PFSK-1 (cell line): ENCODE data around the gene REXO4.

Experiments used
- FOXP2 ChIP-seq: optimal IDR thresholded peaks from 2 replicates; pipeline ENCODE3; 2011; ENCODE audit warnings: borderline replicate concordance, control low read depth, inconsistent platforms; ENCODE audit not compliant: insufficient read depth; ENCODE audit errors: extremely low read length, extremely low read depth
- POLR2AphosphoS5 ChIP-seq: IDR thresholded peaks from 2 replicates; pipeline ENCODE4 v1.6.1; 2012; ENCODE audit warnings: low read depth, mild to moderate bottlenecking, control low read depth, low read length, moderate library complexity
- SIN3A ChIP-seq: IDR thresholded peaks from 2 replicates; pipeline ENCODE4 v1.6.1; 2012; ENCODE audit warnings: mild to moderate bottlenecking, low read length, moderate library complexity, borderline replicate concordance; ENCODE audit not compliant: insufficient read depth
- TAF1 ChIP-seq: IDR thresholded peaks from 2 replicates; pipeline ENCODE4 v1.6.1; 2012; ENCODE audit warnings: low read length, control low read depth, borderline replicate concordance; ENCODE audit not compliant: insufficient read depth
- TF ChIP-seq, protein P1 (sequence below), 2 experiments: IDR thresholded peaks; 2 replicates each; pipeline versions ENCODE4 v1.6.1 to v1.8.0; 2011 to 2012; ENCODE audit warnings: low read depth in 2 of 2, low read length in 2 of 2, control low read depth in 1 of 2, inconsistent platforms in 1 of 2, mild to moderate bottlenecking in 1 of 2, moderate library complexity in 1 of 2; ENCODE audit not compliant: insufficient read depth in 1 of 2

The REXO4 gene

DNA sequence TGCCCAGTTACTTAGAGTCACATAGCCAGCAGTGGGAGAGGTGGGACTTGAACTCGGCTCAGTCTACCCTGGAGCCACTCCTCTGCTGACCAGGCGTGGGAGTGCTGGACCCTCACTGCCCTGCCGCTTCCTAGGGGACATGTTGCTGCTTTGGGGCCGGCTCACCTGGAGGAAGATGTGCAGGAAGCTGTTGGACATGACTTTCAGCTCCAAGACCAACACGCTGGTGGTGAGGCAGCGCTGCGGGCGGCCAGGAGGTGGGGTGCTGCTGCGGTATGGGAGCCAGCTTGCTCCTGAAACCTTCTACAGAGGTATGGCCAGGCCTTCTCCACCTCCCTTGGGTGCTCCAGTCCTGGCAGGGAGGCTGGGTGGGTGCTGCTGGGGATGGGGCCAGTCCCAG lies 38.6 kb upstream of the REXO4 start:
- TF ChIP-seq FOXP2 (no peak), POLR2AphosphoS5 (no peak), SIN3A (no peak), TAF1 (no peak)
- TF ChIP-seq, protein P1, sequence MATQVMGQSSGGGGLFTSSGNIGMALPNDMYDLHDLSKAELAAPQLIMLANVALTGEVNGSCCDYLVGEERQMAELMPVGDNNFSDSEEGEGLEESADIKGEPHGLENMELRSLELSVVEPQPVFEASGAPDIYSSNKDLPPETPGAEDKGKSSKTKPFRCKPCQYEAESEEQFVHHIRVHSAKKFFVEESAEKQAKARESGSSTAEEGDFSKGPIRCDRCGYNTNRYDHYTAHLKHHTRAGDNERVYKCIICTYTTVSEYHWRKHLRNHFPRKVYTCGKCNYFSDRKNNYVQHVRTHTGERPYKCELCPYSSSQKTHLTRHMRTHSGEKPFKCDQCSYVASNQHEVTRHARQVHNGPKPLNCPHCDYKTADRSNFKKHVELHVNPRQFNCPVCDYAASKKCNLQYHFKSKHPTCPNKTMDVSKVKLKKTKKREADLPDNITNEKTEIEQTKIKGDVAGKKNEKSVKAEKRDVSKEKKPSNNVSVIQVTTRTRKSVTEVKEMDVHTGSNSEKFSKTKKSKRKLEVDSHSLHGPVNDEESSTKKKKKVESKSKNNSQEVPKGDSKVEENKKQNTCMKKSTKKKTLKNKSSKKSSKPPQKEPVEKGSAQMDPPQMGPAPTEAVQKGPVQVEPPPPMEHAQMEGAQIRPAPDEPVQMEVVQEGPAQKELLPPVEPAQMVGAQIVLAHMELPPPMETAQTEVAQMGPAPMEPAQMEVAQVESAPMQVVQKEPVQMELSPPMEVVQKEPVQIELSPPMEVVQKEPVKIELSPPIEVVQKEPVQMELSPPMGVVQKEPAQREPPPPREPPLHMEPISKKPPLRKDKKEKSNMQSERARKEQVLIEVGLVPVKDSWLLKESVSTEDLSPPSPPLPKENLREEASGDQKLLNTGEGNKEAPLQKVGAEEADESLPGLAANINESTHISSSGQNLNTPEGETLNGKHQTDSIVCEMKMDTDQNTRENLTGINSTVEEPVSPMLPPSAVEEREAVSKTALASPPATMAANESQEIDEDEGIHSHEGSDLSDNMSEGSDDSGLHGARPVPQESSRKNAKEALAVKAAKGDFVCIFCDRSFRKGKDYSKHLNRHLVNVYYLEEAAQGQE (IDR thresholded peaks at IDR 0.05; ENCODE audit: insufficient read depth in 1 of 2, low read depth in 2 of 2, low read length in 2 of 2): no peak

DNA sequence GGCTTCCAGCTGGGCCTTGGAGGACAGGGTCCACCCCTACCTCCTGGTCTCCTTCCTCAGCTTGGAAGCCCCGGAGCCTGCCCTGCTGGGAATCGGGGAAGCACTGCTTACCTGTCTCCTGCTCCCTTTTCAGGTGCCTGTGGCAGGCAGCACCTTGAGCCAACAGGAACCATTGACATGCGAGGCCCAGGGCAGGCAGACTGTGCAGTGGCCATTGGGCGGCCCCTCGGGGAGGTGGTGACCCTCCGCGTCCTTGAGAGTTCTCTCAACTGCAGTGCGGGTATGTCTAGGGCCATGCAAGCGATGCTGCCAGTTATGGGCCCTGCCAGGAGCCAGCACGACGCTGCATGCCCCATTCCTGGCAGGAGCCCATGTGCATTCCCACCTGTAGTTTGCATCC lies 38.1 kb upstream of the REXO4 start:
- TF ChIP-seq, protein P1 (IDR thresholded peaks at IDR 0.05; ENCODE audit: insufficient read depth in 1 of 2, low read depth in 2 of 2, low read length in 2 of 2): no peak
- TF ChIP-seq TAF1 (no peak), FOXP2 (no peak), SIN3A (no peak), POLR2AphosphoS5 (no peak)

DNA sequence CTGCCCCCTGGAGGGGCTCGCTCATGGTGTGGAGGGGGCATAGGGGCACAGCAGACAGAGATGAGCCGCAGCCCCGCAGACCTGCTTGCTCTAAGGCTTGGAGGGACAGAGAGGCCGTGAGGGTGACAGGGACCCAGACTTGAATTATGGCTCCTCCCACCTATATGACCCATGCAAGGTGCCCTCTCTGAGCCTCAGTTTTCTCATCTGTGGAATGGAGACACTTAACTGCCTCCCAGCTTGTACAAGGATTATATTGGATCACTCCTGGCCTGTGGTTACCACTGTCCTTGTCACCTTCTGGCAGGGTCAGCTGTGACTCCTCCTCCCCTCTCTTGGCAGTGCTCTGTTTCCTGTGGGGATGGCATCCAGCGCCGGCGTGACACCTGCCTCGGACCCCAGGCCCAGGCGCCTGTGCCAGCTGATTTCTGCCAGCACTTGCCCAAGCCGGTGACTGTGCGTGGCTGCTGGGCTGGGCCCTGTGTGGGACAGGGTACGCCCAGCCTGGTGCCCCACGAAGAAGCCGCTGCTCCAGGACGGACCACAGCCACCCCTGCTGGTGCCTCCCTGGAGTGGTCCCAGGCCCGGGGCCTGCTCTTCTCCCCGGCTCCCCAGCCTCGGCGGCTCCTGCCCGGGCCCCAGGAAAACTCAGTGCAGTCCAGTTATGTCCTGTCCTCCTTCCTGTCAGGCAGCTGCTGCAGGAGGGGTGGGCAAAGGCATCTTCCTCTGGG lies 37.3 kb upstream of the REXO4 start:
- TF ChIP-seq POLR2AphosphoS5 (no peak), TAF1 (no peak), FOXP2 (no peak), SIN3A (no peak)
- TF ChIP-seq, protein P1 (IDR thresholded peaks at IDR 0.05; ENCODE audit: insufficient read depth in 1 of 2, low read depth in 2 of 2, low read length in 2 of 2): no peak

DNA sequence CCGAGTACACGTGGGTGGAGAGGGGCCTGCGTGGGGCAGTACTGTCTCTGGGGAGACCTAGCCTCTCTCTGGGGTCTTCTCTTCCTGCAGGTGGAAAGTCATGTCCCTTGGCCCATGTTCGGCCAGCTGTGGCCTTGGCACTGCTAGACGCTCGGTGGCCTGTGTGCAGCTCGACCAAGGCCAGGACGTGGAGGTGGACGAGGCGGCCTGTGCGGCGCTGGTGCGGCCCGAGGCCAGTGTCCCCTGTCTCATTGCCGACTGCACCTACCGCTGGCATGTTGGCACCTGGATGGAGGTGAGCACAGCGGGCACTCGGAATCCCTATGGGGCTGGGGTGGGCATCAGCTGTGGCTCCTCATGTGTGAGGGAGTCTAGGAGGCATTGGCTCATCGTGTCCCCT lies 36.5 kb upstream of the REXO4 start:
- TF ChIP-seq TAF1 (no peak), FOXP2 (no peak), POLR2AphosphoS5 (no peak), SIN3A (no peak)
- TF ChIP-seq, protein P1 (IDR thresholded peaks at IDR 0.05; ENCODE audit: insufficient read depth in 1 of 2, low read depth in 2 of 2, low read length in 2 of 2): no peak
